ENCODE measurements around the gene PIK3R6. TPM values are rescaled to one million over a fixed set of nuclear protein-coding genes. Genes with fewer than 3 reads are reported as not detected.

The PIK3R6 gene
- total and polyA plus RNA-seq, 10 of the 15 experiments (the other 5 are each of a cell fraction or from before 2014, with no cell fraction given), result 6.7 to 146 (median 68.2) TPM

DNA sequence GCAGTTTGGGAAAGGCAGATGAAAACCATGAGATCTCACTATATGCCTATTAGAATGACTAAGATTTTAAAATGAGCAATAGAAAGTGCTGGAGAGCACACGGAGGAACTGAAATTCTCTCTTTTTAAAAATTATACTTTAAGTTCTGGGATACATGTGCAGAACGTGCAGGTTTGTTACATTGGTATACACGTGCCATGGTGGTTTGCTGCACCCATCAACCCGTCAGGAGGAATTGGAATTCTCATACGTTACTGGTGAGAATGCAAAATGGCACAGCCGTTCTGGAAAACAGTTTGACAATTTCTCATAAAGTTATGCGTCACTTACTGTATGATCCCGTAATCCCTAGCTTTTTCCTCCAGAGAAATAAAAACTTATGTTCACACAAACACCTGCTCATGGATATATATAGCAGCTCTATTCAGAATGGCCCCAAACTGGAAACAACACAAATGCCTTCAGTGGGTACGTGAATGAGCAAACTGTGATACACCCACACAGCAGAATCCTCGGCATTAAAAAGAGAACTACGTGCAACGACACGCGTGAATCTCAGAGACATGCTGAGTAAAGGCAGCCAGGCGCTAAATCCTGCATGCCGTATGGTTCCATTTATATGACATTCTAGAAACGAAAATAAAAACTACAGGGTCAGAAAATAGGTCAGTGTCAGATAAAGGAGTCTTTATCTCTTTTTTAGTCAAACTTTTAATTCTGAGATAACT is 11.8 kb downstream of the PIK3R6 start (continued):
- TF ChIP-seq, protein P1, sequence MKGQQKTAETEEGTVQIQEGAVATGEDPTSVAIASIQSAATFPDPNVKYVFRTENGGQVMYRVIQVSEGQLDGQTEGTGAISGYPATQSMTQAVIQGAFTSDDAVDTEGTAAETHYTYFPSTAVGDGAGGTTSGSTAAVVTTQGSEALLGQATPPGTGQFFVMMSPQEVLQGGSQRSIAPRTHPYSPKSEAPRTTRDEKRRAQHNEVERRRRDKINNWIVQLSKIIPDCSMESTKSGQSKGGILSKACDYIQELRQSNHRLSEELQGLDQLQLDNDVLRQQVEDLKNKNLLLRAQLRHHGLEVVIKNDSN (IDR thresholded peaks at IDR 0.05; ENCODE audit: borderline replicate concordance, extremely low read length, insufficient read depth, low read depth, low read length), result no peak
- TF ChIP-seq BHLHE40 (IDR thresholded peaks at IDR 0.05; ENCODE audit: borderline replicate concordance in 1 of 2, low read depth in 2 of 2, low read length in 1 of 2) (peak; percentile 96 to 98), WRNIP1 (IDR thresholded peaks at IDR 0.05; ENCODE audit: borderline replicate concordance, low read depth, low read length) (no peak), RAD21 (IDR thresholded peaks at IDR 0.05; ENCODE audit: insufficient read depth, low read depth, low read length) (peak; percentile 11; the same call in 1 of the 2 replicates), SIX5 (IDR thresholded peaks at IDR 0.05; ENCODE audit: low read depth, low read length, severe bottlenecking) (no peak), NRF1 (conservative IDR thresholded peaks at IDR 0.05; ENCODE audit: low read depth, low read length) (no peak), STAT3 (IDR thresholded peaks at IDR 0.05; ENCODE audit: low read depth, low read length) (0 out of 2 replicates have a peak, but pooled peaks have one; percentile 30), CBX5 (IDR thresholded peaks at IDR 0.05; ENCODE audit: low read depth) (peak; percentile 19; the same call in 1 of the 2 replicates), POLR2A (IDR thresholded peaks at IDR 0.05; ENCODE audit: low read depth, low read length) (no peak; the same call in 1 of the 2 replicates), NFYB (IDR thresholded peaks at IDR 0.05; ENCODE audit: insufficient read depth, low read depth, low read length) (no peak), ZBED1 (IDR thresholded peaks at IDR 0.05; ENCODE audit: borderline replicate concordance) (no peak; the same call in none of the 2 replicates), NR2F1 (conservative IDR thresholded peaks at IDR 0.05) (peak; percentile 95), SMAD1 (IDR thresholded peaks at IDR 0.05; ENCODE audit: low read depth, partially characterized antibody) (no peak), PKNOX1 (IDR thresholded peaks at IDR 0.05) (0 out of 2 replicates have a peak, but pooled peaks have one; percentile 3), RELA (IDR thresholded peaks at IDR 0.05; ENCODE audit: borderline replicate concordance, partially characterized antibody) (peak; percentile 9), BCL3 (IDR thresholded peaks at IDR 0.05; ENCODE audit: borderline replicate concordance, insufficient read depth, low read depth, low read length, poor library complexity, severe bottlenecking) (peak; percentile 96), IRF4 (IDR thresholded peaks at IDR 0.05; ENCODE audit: low read depth, low read length) (peak; percentile 58; the same call in 1 of the 2 replicates), PAX8 (IDR thresholded peaks at IDR 0.05) (no peak), ZNF217 (IDR thresholded peaks at IDR 0.05) (peak; percentile 90), KAT2A (conservative IDR thresholded peaks at IDR 0.05; ENCODE audit: control insufficient read depth, low read depth, low read length) (no peak), BCL11A (IDR thresholded peaks at IDR 0.05; ENCODE audit: low read depth, low read length) (peak; percentile 91), POU2F2 (IDR thresholded peaks at IDR 0.05; ENCODE audit: borderline replicate concordance, low read depth, low read length) (peak; percentile 87; the same call in 2 of the 3 replicates), NFXL1 (IDR thresholded peaks at IDR 0.05; ENCODE audit: borderline replicate concordance) (no peak), HCFC1 (IDR thresholded peaks at IDR 0.05; ENCODE audit: low read length) (no peak), MTA2 (IDR thresholded peaks at IDR 0.05; ENCODE audit: low read depth) (peak; percentile 94)
- TF ChIP-seq, protein P2, sequence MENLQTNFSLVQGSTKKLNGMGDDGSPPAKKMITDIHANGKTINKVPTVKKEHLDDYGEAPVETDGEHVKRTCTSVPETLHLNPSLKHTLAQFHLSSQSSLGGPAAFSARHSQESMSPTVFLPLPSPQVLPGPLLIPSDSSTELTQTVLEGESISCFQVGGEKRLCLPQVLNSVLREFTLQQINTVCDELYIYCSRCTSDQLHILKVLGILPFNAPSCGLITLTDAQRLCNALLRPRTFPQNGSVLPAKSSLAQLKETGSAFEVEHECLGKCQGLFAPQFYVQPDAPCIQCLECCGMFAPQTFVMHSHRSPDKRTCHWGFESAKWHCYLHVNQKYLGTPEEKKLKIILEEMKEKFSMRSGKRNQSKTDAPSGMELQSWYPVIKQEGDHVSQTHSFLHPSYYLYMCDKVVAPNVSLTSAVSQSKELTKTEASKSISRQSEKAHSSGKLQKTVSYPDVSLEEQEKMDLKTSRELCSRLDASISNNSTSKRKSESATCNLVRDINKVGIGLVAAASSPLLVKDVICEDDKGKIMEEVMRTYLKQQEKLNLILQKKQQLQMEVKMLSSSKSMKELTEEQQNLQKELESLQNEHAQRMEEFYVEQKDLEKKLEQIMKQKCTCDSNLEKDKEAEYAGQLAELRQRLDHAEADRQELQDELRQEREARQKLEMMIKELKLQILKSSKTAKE (IDR thresholded peaks at IDR 0.05; ENCODE audit: low read depth, poor library complexity, severe bottlenecking), result peak; percentile 83

Measured in GM12878 (cell line).